Activated T-cell treated with anti-CD3 and anti-CD28 coated beads, Interleukin-2, amount 50 U/mL, for 48 hours (primary cell): Measurements from ENCODE around the gene OSM.

Experiments
- DNase-seq, 2 experiments: peaks; one replicate each; pipeline ENCODE4 v3.0.0-alpha.2; 2020

Gene OSM

GRCh38 chr22:30261134-30261533 lies 5.5 kb downstream of the OSM start:
- DNase-seq = no peak

- no peak for DNase-seq
Measured at GRCh38 chr22:30260682-30261081, 6.0 kb downstream of the OSM start.

GRCh38 chr22:30260276-30260675 lies 6.4 kb downstream of the OSM start:
- no peak for DNase-seq

GRCh38 chr22:30254314-30254713 lies 12.3 kb downstream of the OSM start:
- DNase-seq = no peak

- no peak for DNase-seq
Measured at GRCh38 chr22:30253205-30253852, 13.3 kb downstream of the OSM start.

GRCh38 chr22:30252411-30253204 lies 14.0 kb downstream of the OSM start:
- DNase-seq = no peak

GRCh38 chr22:30251711-30252110 lies 14.9 kb downstream of the OSM start:
- no peak for DNase-seq

- DNase-seq = peak; percentile 67 to 76
Measured at GRCh38 chr22:30250661-30251267, 15.9 kb downstream of the OSM start.

GRCh38 chr22:30250039-30250565 lies 16.5 kb downstream of the OSM start:
- DNase-seq = no peak

GRCh38 chr22:30249049-30250038 lies 17.3 kb downstream of the OSM start:
- DNase-seq = no peak

- DNase-seq = no peak
Measured at GRCh38 chr22:30248484-30248883, 18.2 kb downstream of the OSM start.

GRCh38 chr22:30247974-30248373 lies 18.7 kb downstream of the OSM start:
- no peak for DNase-seq

GRCh38 chr22:30247561-30247960 lies 19.1 kb downstream of the OSM start:
- peak in 1 of 2 experiments; percentile 28 for DNase-seq

- DNase-seq = peak; percentile 61 to 67
Measured at GRCh38 chr22:30246814-30247376, 19.8 kb downstream of the OSM start.

- DNase-seq = peak; percentile 74 to 77
Measured at GRCh38 chr22:30245985-30246813, 20.5 kb downstream of the OSM start, which contains the start of gene LIF. Gene LIF, minus strand, starts transcription at chr22:30246759. Its CDS starts 64 bp downstream, at chr22:30246695.

GRCh38 chr22:30245181-30245984 lies 21.3 kb downstream of the OSM start:
- DNase-seq = peak in 1 of 2 experiments; percentile 51

GRCh38 chr22:30244641-30245040 lies 22.0 kb downstream of the OSM start:
- DNase-seq = no peak

- no peak for DNase-seq
Measured at GRCh38 chr22:30244066-30244465, 22.6 kb downstream of the OSM start.

- DNase-seq = no peak
Measured at GRCh38 chr22:30243661-30244060, 23.0 kb downstream of the OSM start.
